Smooth muscle cell (in vitro differentiated cells): ENCODE results near the gene MBNL3. TPM values are rescaled to one million over a fixed set of nuclear protein-coding genes. Genes with fewer than 3 reads are reported as not detected.

ENCODE experiments used
- DNase-seq: peaks from one replicate; lab custom pipeline; 2025; ENCODE audit not compliant: unreplicated experiment; lab: John Stamatoyannopoulos, UW
- H2AFZ ChIP-seq: fragments of 200-600 bp; sonication (generic); 2 replicates; pipeline ENCODE4 v1.6.0; 2016; ENCODE audit warnings: antibody characterized with exemption, low read depth, mild to moderate bottlenecking
- H3F3A ChIP-seq: fragments of 200-600 bp; sonication (generic); 2 replicates; pipeline ENCODE4 v1.6.0; 2017; ENCODE audit warnings: antibody characterized with exemption, low read depth
- H3K27ac ChIP-seq: fragments of 200-600 bp; sonication (generic); 2 replicates; pipeline ENCODE4 v1.5.1; 2016; ENCODE audit warnings: low read depth, mild to moderate bottlenecking
- H3K27me3 ChIP-seq: fragments of 200-600 bp; sonication (generic); 2 replicates; pipeline ENCODE4 v1.6.1; 2016; ENCODE audit warnings: low read depth, mild to moderate bottlenecking
- H3K36me3 ChIP-seq: fragments of 200-600 bp; sonication (generic); 2 replicates; pipeline ENCODE4 v1.5.1; 2016; ENCODE audit warnings: low read depth
- H3K4me1 ChIP-seq: fragments of 200-600 bp; sonication (generic); 2 replicates; pipeline ENCODE4 v1.5.1; 2016; ENCODE audit warnings: low read depth
- H3K4me2 ChIP-seq: fragments of 200-600 bp; sonication (generic); 2 replicates; pipeline ENCODE4 v1.6.0; 2016; ENCODE audit warnings: mild to moderate bottlenecking
- H3K4me3 ChIP-seq: fragments of 200-600 bp; sonication (generic); 2 replicates; pipeline ENCODE4 v1.5.1; 2016; ENCODE audit warnings: mild to moderate bottlenecking
- H3K79me2 ChIP-seq: fragments of 200-600 bp; sonication (generic); 2 replicates; pipeline ENCODE4 v1.6.0; 2016; ENCODE audit warnings: low read depth, mild to moderate bottlenecking
- H3K9ac ChIP-seq: fragments of 200-600 bp; sonication (generic); 2 replicates; pipeline ENCODE4 v1.6.0; 2016; ENCODE audit warnings: low read depth
- H3K9me3 ChIP-seq: fragments of 200-600 bp; sonication (generic); replicated peaks from 2 replicates; pipeline ENCODE4 v1.5.1; 2016; ENCODE audit warnings: low read depth
- H4K20me1 ChIP-seq: fragments of 200-600 bp; sonication (generic); 2 replicates; pipeline ENCODE4 v1.6.0; 2016; ENCODE audit warnings: low read depth
- WGBS: methylation state at CpG from one replicate; pipeline ENCODE4 v1.1.7; 2016; ENCODE audit warnings: low lambda C conversion rate; 5-methylcytosine and 5-hydroxymethylcytosine counted together
- polyA plus RNA-seq: library from polyadenylated mRNA; unstranded; fragments of >200 nt; fragmentation: Nextera tagmentation; extraction: Ambion mirVana; gene quantifications from 2 replicates; pipeline ENCODE4 v1.2.1, GENCODE V29; 2016
- total RNA-seq: library from RNA; depleted of rRNA; stranded (reverse); fragments of >200 nt; gene quantifications from 2 replicates; pipeline ENCODE4 v1.2.3, GENCODE V29; 2014
- TF ChIP-seq, protein P1 (sequence below): fragments of 200-600 bp; sonication (generic); IDR thresholded peaks from 2 replicates; pipeline ENCODE4 v1.5.1; 2017; ENCODE audit warnings: borderline replicate concordance, mild to moderate bottlenecking, antibody characterized with exemption; ENCODE audit not compliant: insufficient read depth, poor library complexity, severe bottlenecking

The MBNL3 gene
- total and polyA plus RNA-seq, 2 experiments from 2014 or later: 15.7 to 49.0 TPM

DNA sequence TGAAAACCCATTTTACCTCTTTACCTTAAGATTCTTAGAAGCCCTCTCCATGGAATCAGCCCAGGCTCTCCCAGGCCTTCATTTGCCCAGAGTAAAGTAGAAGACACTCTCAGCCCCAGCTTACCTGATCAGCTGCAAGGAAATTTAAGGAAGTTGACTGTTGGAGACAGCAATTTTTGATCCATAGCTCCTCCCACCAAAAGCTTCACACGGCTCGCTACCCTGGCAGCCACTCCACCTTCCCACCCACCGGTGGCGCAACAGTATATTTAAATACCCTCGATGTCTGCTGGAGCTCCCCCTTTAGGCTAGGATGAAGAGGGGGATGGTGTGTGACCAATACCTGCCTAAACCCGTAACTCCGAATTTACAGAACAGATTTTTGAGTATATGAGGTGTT lies 75.4 kb downstream of the MBNL3 start:
- H4K20me1 ChIP-seq: no peaks in the 10 kb centered on the region
- H3K79me2 ChIP-seq: no peaks in the 10 kb centered on the region
- peaks cover 14% of the 10 kb centered on the region for H3K4me1 ChIP-seq
- H3K36me3 ChIP-seq: no peaks in the 10 kb centered on the region
- H3K27me3 ChIP-seq: no peaks in the 10 kb centered on the region
- no peak for DNase-seq
- no peak overlapping the region for H3K9ac ChIP-seq
- no peak overlapping the region for H2AFZ ChIP-seq
- H3K4me2 ChIP-seq: no peak overlapping the region
- no peak overlapping the region for H3K27ac ChIP-seq
- H3K4me3 ChIP-seq: no peak overlapping the region
- WGBS: 56% methylated on average over 7 of the region's 7 CpGs
- no peaks in the 10 kb centered on the region for H3F3A ChIP-seq
- TF ChIP-seq, protein P1, sequence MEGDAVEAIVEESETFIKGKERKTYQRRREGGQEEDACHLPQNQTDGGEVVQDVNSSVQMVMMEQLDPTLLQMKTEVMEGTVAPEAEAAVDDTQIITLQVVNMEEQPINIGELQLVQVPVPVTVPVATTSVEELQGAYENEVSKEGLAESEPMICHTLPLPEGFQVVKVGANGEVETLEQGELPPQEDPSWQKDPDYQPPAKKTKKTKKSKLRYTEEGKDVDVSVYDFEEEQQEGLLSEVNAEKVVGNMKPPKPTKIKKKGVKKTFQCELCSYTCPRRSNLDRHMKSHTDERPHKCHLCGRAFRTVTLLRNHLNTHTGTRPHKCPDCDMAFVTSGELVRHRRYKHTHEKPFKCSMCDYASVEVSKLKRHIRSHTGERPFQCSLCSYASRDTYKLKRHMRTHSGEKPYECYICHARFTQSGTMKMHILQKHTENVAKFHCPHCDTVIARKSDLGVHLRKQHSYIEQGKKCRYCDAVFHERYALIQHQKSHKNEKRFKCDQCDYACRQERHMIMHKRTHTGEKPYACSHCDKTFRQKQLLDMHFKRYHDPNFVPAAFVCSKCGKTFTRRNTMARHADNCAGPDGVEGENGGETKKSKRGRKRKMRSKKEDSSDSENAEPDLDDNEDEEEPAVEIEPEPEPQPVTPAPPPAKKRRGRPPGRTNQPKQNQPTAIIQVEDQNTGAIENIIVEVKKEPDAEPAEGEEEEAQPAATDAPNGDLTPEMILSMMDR: no peak
- H3K9me3 ChIP-seq: no peaks in the 10 kb centered on the region

DNA sequence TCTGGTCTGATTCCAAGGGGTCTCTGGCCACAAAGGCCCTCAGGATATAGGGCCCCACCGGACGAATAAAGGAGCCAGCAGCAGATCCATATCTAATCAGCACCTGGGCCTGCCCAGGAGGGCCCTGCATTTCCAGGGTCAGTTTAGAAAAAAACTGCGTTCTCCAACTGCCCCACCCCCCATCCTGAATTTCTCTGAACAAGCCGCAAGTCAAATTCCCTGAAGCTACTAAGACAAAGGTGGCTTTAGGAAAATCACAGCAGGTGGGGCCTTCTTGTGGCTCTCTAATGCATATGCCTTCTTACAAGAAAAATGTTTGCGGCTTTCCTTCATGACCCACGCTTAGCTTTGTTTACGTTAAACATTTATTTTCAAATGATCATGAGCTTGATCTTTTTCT lies 76.6 kb downstream of the MBNL3 start:
- Histone ChIP-seq H3K9ac (no peak overlapping the region), H3K36me3 (no peaks in the 10 kb centered on the region), H3F3A (no peaks in the 10 kb centered on the region), H3K79me2 (no peaks in the 10 kb centered on the region), H3K27me3 (no peaks in the 10 kb centered on the region), H3K27ac (no peak overlapping the region), H3K4me2 (no peak overlapping the region), H2AFZ (no peak overlapping the region), H4K20me1 (no peaks in the 10 kb centered on the region), H3K4me1 (peaks cover 22% of the 10 kb centered on the region), H3K4me3 (no peak overlapping the region), H3K9me3 (no peaks in the 10 kb centered on the region)
- WGBS: 58% methylated on average over 7 of the region's 7 CpGs
- DNase-seq: no peak
- TF ChIP-seq, protein P1: no peak

DNA sequence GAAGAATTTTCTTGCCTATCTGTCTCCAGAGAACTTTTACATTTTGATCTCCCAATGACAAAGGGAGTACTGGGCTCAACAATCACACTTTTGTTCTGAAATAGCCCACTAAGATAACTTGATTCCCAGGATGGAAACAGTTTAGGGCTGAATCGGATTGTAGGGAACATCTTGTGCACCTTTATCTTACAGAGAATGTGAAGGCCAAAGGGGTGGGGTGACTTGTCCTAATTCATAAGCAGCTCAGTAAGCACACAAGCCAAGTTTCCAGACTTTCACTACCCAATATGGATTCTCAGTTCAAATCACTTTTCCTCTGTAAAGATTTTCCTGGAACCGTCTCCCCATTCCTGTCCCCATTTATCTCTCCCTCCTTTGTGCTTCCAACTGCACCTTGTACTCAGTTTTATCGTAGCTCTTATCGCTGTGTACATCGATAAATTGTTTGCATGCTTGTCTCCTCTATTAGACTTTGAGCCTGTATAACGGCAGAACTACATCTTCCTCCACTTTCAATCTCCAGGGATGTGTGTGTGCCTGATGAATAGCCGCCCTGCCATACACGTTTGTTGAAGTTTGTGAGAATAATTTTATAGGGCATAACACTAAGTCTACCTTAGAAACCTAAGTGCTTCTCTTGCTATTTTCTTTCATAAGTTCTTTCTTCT lies 77.4 kb downstream of the MBNL3 start:
- no peaks in the 10 kb centered on the region for H3K79me2 ChIP-seq
- no peaks in the 10 kb centered on the region for H4K20me1 ChIP-seq
- TF ChIP-seq, protein P1: no peak
- no peak overlapping the region for H3K4me3 ChIP-seq
- no peaks in the 10 kb centered on the region for H3K9me3 ChIP-seq
- no peak overlapping the region for H3K27ac ChIP-seq
- no peaks in the 10 kb centered on the region for H3K27me3 ChIP-seq
- WGBS: 72% methylated on average over 8 of the region's 8 CpGs
- DNase-seq: no peak
- H3F3A ChIP-seq: no peaks in the 10 kb centered on the region
- no peak overlapping the region for H3K9ac ChIP-seq
- no peak overlapping the region for H3K4me2 ChIP-seq
- peaks cover 22% of the 10 kb centered on the region for H3K4me1 ChIP-seq
- no peak overlapping the region for H2AFZ ChIP-seq
- H3K36me3 ChIP-seq: no peaks in the 10 kb centered on the region
